Measurements from ENCODE around the gene ANKRD53. TPM values are rescaled to one million over a fixed set of nuclear protein-coding genes. Genes with fewer than 3 reads are reported as not detected.

The ANKRD53 gene
- total RNA-seq, 1 donor from 2014 or later, result 5.4 TPM

DNA sequence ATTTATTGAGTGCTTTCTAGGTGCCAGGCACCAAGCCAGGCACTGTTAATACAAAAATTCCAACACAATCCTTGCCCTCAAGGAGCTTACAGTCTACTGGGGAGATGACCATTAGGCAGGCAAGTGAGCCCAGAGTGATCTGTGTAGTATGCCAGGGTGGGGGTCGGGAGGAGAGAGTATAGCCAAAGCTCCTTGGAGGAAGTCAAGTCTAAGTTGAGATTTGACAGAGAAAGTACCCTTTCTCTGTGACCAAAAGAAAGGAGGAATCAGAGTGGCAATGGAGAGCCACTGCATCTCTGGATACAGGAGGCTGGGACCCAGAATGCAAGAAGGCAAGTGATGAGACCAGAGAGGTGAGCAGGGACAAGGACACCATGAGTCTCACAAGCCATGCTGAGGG is 7.5 kb downstream of the ANKRD53 start:
- Mint-ChIP-seq H3K4me1 (ENCODE audit: low read depth) (no peaks in the 10 kb centered on the region), H3K9me3 (ENCODE audit: low read depth) (no peaks in the 10 kb centered on the region), H3K36me3 (ENCODE audit: insufficient read depth) (peaks cover 14% of the 10 kb centered on the region), H3K27me3 (no peaks in the 10 kb centered on the region), H3K4me3 (ENCODE audit: low read depth) (no peak overlapping the region), H3K27ac (no peak overlapping the region)
- no peak for DNase-seq (ENCODE audit: low spot score, unreplicated experiment)
- TF ChIP-seq, protein P1, sequence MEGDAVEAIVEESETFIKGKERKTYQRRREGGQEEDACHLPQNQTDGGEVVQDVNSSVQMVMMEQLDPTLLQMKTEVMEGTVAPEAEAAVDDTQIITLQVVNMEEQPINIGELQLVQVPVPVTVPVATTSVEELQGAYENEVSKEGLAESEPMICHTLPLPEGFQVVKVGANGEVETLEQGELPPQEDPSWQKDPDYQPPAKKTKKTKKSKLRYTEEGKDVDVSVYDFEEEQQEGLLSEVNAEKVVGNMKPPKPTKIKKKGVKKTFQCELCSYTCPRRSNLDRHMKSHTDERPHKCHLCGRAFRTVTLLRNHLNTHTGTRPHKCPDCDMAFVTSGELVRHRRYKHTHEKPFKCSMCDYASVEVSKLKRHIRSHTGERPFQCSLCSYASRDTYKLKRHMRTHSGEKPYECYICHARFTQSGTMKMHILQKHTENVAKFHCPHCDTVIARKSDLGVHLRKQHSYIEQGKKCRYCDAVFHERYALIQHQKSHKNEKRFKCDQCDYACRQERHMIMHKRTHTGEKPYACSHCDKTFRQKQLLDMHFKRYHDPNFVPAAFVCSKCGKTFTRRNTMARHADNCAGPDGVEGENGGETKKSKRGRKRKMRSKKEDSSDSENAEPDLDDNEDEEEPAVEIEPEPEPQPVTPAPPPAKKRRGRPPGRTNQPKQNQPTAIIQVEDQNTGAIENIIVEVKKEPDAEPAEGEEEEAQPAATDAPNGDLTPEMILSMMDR (IDR thresholded peaks at IDR 0.05; ENCODE audit: unreplicated experiment), result no peak

- Mint-ChIP-seq H3K27me3 (no peaks in the 10 kb centered on the region), H3K4me1 (ENCODE audit: low read depth) (no peaks in the 10 kb centered on the region), H3K9me3 (ENCODE audit: low read depth) (no peaks in the 10 kb centered on the region), H3K27ac (no peak overlapping the region), H3K4me3 (ENCODE audit: low read depth) (no peak overlapping the region), H3K36me3 (ENCODE audit: insufficient read depth) (peaks cover 14% of the 10 kb centered on the region)
- TF ChIP-seq, protein P1 (IDR thresholded peaks at IDR 0.05; ENCODE audit: unreplicated experiment), result no peak
- DNase-seq (ENCODE audit: low spot score, unreplicated experiment), result no peak
These were observed 8.2 kb downstream of the ANKRD53 start for GRCh38 chr2:70986499-70987189.

GRCh38 chr2:70987386-70987785 is 9.0 kb downstream of the ANKRD53 start:
- no peaks in the 10 kb centered on the region for H3K9me3 Mint-ChIP-seq (ENCODE audit: low read depth)
- no peak for DNase-seq (ENCODE audit: low spot score, unreplicated experiment)

GRCh38 chr2:70988151-70988550 is 9.7 kb downstream of the ANKRD53 start:
- H3K9me3 Mint-ChIP-seq (ENCODE audit: low read depth), result no peaks in the 10 kb centered on the region
- no peak overlapping the region for H3K27ac Mint-ChIP-seq
- TF ChIP-seq, protein P1 (IDR thresholded peaks at IDR 0.05; ENCODE audit: unreplicated experiment), result no peak
- no peaks in the 10 kb centered on the region for H3K27me3 Mint-ChIP-seq
- peaks cover 3% of the 10 kb centered on the region for H3K4me1 Mint-ChIP-seq (ENCODE audit: low read depth)
- H3K36me3 Mint-ChIP-seq (ENCODE audit: insufficient read depth), result peaks cover 14% of the 10 kb centered on the region
- DNase-seq (ENCODE audit: low spot score, unreplicated experiment), result no peak
- no peak overlapping the region for H3K4me3 Mint-ChIP-seq (ENCODE audit: low read depth)

More at GRCh38 chr2:70987386-70987785, 9.0 kb downstream of the ANKRD53 start:
- H3K27me3 Mint-ChIP-seq, result no peaks in the 10 kb centered on the region
- peaks cover 14% of the 10 kb centered on the region for H3K36me3 Mint-ChIP-seq (ENCODE audit: insufficient read depth)
- H3K27ac Mint-ChIP-seq, result no peak overlapping the region
- H3K4me1 Mint-ChIP-seq (ENCODE audit: low read depth), result no peaks in the 10 kb centered on the region
- TF ChIP-seq, protein P1 (IDR thresholded peaks at IDR 0.05; ENCODE audit: unreplicated experiment), result no peak
- H3K4me3 Mint-ChIP-seq (ENCODE audit: low read depth), result no peak overlapping the region

DNA sequence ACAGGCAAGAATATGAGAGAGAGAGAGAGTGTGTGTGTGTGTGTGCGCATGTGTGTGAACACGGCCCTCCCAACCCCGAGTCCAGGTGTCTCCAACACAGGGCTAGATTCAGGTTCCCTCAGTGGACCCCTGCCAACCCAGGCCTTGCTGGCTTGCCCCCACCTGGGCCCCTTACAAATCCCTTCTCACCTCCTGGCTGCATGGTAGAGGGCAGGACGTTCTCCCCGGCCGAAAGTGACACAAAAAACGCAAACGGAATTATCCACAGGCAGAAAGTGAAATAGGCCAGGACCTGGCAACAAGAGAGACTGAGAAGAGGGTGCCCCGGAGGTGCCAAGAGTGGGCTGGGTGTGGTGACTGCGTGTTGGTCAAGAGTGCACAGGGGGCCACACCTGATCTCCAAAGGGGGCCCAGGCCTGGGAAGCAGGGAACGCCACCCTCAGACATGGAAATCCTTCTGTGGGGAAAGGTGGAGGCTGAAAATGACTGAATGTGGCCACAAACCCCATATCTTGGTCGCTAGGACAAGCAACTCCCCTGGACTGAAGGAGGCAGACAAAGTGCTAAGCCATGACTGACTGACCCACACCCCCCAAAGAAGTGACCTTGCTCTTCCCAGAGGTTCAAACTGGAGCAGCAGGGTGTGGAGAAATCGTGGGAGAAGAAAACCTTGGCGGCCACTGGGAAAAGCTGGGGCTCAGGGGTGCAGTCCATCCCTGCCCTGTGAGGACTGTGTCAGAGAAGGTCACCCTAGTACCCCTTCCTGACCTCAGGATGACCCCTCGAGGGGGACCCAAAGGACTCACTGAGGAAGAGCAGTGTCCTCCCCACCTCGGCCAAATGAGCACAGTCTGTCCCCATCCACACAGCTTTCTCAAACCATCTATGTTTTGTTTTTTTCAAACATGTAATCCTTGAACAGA is 10.6 kb downstream of the ANKRD53 start:
- DNase-seq (ENCODE audit: low spot score, unreplicated experiment), result no peak
- no peak overlapping the region for H3K4me3 Mint-ChIP-seq (ENCODE audit: low read depth)
- H3K9me3 Mint-ChIP-seq (ENCODE audit: low read depth), result no peaks in the 10 kb centered on the region
- H3K36me3 Mint-ChIP-seq (ENCODE audit: insufficient read depth), result peaks cover 14% of the 10 kb centered on the region
- TF ChIP-seq, protein P1 (IDR thresholded peaks at IDR 0.05; ENCODE audit: unreplicated experiment), result no peak
- peaks cover 12% of the 10 kb centered on the region for H3K4me1 Mint-ChIP-seq (ENCODE audit: low read depth)
- no peaks in the 10 kb centered on the region for H3K27me3 Mint-ChIP-seq
- no peak overlapping the region for H3K27ac Mint-ChIP-seq
